D721Med (cell line): ENCODE data around the gene ZMPSTE24.

ENCODE experiments used
- DNase-seq: peaks from one replicate; pipeline ENCODE4 v3.0.0; 2011; ENCODE audit warnings: low spot score; ENCODE audit not compliant: insufficient read length
- FAIRE-seq: peaks from 2 replicates; lab custom pipeline; 2011; peaks lifted over from hg19 to GRCh38; lab: Jason Lieb, UNC
- TF ChIP-seq, protein P1 (sequence below): IDR thresholded peaks from 2 replicates; pipeline ENCODE4 v1.5.1; 2012; ENCODE audit warnings: mild to moderate bottlenecking, control low read depth; ENCODE audit not compliant: insufficient read depth; ENCODE audit errors: missing control alignments

ZMPSTE24 gene

DNA sequence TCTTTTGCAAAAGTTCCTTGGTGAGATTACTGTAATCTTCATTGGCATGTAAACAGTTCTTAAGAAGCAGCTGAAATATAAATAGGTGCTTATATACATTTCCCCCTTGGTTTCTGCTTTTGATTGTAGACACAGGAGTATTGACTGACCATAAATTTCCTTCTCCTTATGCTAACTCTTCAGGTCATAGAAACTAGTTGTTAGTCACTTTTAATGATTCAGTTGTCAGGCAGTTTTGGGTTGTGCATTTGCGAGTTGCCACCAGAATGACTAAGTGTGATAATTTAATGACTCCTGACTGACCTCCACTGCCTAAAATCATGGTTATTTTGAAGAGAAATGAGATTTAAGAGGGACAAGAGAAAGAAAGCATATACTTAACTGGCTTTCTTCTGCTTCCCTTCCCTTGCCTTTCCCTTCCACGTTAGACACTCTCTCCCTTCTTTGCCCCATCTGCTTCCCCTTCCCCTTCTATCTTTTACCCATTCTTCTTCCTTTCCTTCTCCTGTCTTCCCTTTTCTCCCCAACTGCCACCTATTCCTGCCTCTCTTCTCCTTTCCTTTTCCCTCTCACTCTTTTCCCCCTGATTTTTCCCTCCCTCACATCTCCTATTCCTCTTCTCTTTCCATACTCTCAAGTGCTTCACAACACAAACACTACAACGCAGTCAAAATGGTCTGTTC is 12.3 kb downstream of the ZMPSTE24 start:
- TF ChIP-seq, protein P1, sequence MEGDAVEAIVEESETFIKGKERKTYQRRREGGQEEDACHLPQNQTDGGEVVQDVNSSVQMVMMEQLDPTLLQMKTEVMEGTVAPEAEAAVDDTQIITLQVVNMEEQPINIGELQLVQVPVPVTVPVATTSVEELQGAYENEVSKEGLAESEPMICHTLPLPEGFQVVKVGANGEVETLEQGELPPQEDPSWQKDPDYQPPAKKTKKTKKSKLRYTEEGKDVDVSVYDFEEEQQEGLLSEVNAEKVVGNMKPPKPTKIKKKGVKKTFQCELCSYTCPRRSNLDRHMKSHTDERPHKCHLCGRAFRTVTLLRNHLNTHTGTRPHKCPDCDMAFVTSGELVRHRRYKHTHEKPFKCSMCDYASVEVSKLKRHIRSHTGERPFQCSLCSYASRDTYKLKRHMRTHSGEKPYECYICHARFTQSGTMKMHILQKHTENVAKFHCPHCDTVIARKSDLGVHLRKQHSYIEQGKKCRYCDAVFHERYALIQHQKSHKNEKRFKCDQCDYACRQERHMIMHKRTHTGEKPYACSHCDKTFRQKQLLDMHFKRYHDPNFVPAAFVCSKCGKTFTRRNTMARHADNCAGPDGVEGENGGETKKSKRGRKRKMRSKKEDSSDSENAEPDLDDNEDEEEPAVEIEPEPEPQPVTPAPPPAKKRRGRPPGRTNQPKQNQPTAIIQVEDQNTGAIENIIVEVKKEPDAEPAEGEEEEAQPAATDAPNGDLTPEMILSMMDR = no peak
- FAIRE-seq (no peak), DNase-seq (no peak)

DNA sequence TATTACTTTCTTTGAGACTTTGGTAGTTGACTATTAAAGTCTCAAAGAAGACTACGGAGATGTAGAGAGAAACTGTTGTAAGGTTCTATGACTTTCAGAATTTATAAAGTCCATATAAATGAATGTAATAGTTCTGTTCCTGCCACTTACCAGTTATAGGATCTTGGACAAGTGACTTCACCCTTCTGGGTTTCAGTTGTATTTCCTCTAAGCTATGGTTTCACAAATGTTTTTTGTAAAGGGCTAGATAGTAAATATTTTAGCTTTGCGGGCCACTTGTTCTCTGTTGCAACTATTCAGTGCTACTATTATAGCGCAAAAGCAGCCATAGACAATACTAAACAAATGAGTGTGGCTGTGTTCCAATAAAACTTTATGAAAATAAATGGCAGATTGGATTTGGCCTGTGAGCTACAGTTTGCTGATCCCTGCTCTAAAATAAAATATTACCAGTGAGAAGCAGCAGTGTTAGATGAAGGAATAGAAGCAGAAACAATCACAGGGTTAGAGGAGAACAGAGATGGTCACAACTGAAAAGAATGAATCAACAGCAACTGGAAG is 14.7 kb downstream of the ZMPSTE24 start:
- FAIRE-seq (no peak), DNase-seq (no peak)
- TF ChIP-seq, protein P1 = no peak

DNA sequence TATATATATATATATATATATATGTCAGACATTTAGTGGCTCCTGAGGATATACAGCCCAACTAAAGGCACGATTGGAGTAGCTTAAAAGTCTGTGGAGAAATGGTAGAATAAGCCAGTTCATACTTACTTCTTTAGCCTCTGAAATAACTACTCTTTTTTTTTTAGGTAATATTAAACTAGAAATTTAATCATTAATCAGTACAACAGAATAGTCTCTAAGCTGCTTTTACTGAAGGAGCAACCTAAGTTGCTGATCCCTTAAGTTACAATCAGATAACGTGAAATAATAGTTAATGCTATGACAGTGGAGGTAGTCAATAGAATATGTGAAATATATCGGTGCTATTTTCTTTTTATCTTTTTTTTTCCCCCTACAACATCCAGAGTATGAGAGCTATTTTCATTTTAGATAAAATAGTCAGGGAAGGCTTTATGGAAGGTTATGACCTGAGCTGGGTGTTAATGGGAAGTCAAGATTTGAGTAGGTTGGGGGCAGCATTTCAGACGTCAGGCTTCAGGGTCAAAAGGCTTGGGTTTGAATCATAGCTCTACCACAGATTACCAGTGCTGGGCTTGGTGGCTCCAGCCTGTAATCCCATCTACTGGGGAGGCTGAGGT is 15.6 kb downstream of the ZMPSTE24 start:
- no peak for FAIRE-seq
- TF ChIP-seq, protein P1 = no peak
- no peak for DNase-seq

DNA sequence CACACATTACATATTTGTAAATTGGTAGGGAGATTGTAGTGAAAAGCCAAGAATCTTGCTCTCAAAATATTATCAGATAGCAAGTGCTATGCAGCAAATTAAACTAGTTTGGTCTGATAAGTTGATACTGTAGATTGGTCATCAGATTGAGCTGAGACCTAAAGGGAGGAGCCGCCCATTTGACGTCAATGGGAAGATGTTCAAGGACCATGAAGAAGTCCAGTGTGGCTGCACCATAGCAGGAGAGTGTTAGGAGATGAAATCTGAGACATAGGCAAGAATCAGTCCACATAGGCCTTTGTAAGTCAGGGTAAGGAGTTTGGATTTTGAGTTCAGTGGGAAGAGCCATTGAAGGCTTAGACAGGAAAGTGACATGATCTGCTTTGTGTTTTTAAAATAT is 16.3 kb downstream of the ZMPSTE24 start:
- TF ChIP-seq, protein P1 = no peak
- no peak for DNase-seq
- no peak for FAIRE-seq

DNA sequence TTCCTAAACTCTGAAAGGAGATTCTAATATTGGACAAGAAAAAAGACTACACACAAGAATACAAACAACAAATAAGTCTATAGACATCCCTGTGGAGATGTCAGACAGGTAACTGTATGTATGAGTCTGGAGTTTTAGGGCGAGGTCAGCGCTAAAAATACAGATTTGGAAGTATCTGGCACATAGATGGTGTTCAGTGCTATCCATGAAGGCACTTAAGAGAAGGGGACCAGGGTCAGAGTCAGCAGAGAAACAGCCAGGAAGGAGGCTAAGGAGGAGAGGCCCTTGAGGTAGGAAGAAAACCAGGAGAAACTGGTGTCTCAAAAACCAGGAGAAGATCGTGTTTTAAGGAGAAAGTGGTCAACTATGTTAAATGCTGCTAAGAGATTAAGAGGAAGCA is 18.1 kb downstream of the ZMPSTE24 start:
- no peak for FAIRE-seq
- TF ChIP-seq, protein P1 = no peak

DNA sequence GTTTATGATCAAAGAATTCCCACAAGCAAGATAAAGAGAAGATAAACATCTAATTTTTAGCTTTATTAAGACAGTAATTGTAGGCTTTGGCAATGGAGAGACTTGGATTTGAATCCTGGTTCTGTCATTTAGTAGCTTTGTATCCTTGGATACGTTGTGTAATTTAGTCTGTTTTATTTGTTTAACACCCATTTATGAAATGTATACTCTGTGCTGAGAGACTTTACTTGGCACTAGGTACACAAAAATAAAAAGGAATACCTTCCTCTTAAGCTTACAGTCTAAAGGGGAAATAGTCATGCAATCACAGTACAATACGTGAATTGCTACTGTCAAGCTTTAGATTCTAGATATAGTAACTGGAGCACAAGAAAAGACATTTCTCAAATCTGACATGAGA is 23.8 kb downstream of the ZMPSTE24 start:
- FAIRE-seq (no peak), DNase-seq (no peak)

More for the DNA sequence above, 18.1 kb downstream of the ZMPSTE24 start:
- no peak for DNase-seq

More for the DNA sequence above, 23.8 kb downstream of the ZMPSTE24 start:
- TF ChIP-seq, protein P1 = no peak
